IMR-90 (cell line): ENCODE data around the gene PTCD2. TPM values are rescaled to one million over a fixed set of nuclear protein-coding genes. Genes with fewer than 3 reads are reported as not detected.

ENCODE experiments used
- ATAC-seq: fragments of 200-7000 bp; cut with Tn5 transposase; 2 replicates; pipeline ENCODE4 v1.9.1; 2020; ENCODE audit warnings: low read depth, mild to moderate bottlenecking, moderate library complexity
- BruUV-seq: library from RNA; stranded (reverse); fragments of 400-500 nt; replicated peaks from 2 replicates; lab custom pipeline; 2021; lab: Mats Ljungman, UMichigan
- CTCF ChIA-PET: fragments of 300-600 bp; formaldehyde crosslinking; extraction: SDS; loops from one replicate; lab custom pipeline; 2021; ENCODE audit warnings: antibody characterized with exemption; lab: Yijun Ruan, JAX
- POLR2A ChIA-PET: fragments of 300-600 bp; sonication (Branson Sonifier 250); formaldehyde crosslinking; loops from one replicate; lab custom pipeline; 2022; ENCODE audit warnings: antibody characterized with exemption; ENCODE audit not compliant: unreplicated experiment; lab: Charles Lee
- DNase-seq: peaks from one replicate; pipeline ENCODE4 v3.0.0; 2013
- H2AFZ ChIP-seq: replicated peaks from 2 replicates; pipeline ENCODE3; 2013; ENCODE audit warnings: low read length, mild to moderate bottlenecking; ENCODE audit not compliant: poor library complexity
- H2AK5ac ChIP-seq: 2 replicates; pipeline ENCODE4 v1.6.1; 2013; ENCODE audit warnings: low read depth, low read length, inconsistent platforms
- H2AK9ac ChIP-seq: replicated peaks from 2 replicates; pipeline ENCODE3; 2013; ENCODE audit warnings: mild to moderate bottlenecking, low read depth, low read length, moderate library complexity; ENCODE audit not compliant: poor library complexity
- H2BK120ac ChIP-seq: 2 replicates; pipeline ENCODE4 v1.6.1; 2013; ENCODE audit warnings: low read depth, low read length, inconsistent platforms
- H2BK15ac ChIP-seq: 3 replicates; pipeline ENCODE4 v1.6.1; 2013; ENCODE audit warnings: low read depth, low read length, inconsistent platforms
- H2BK20ac ChIP-seq: 2 replicates; pipeline ENCODE4 v1.6.1; 2013; ENCODE audit warnings: low read depth, mild to moderate bottlenecking, inconsistent platforms, low read length, moderate library complexity
- H2BK5ac ChIP-seq: 2 replicates; pipeline ENCODE4 v1.6.1; 2013; ENCODE audit warnings: mild to moderate bottlenecking, low read depth, low read length, inconsistent platforms; ENCODE audit not compliant: poor library complexity, severe bottlenecking
- H3K14ac ChIP-seq: replicated peaks from 2 replicates; pipeline ENCODE4 v1.6.1; 2013; ENCODE audit warnings: low read depth, low read length, inconsistent platforms
- H3K18ac ChIP-seq: 2 replicates; pipeline ENCODE4 v1.6.1; 2013; ENCODE audit warnings: low read depth, low read length, control low read depth
- H3K23ac ChIP-seq: 2 replicates; pipeline ENCODE4 v1.6.1; 2013; ENCODE audit warnings: low read depth, low read length, inconsistent platforms
- H3K27ac ChIP-seq: 2 replicates; pipeline ENCODE4 v1.5.1; 2013; ENCODE audit warnings: mild to moderate bottlenecking, control low read depth, low read length; ENCODE audit not compliant: insufficient read depth
- H3K27me3 ChIP-seq: 2 replicates; pipeline ENCODE4 v1.6.1; 2013; ENCODE audit warnings: low read length; ENCODE audit not compliant: control insufficient read depth, insufficient read depth
- H3K36me3 ChIP-seq: 2 replicates; pipeline ENCODE4 v1.6.1; 2013; ENCODE audit warnings: low read length, mixed read lengths; ENCODE audit not compliant: control insufficient read depth, insufficient read depth
- H3K4ac ChIP-seq: 2 replicates; pipeline ENCODE4 v1.6.1; 2013; ENCODE audit warnings: low read depth, low read length, inconsistent platforms
- H3K4me1 ChIP-seq: 2 replicates; pipeline ENCODE4 v1.6.1; 2013; ENCODE audit warnings: low read length, mixed read lengths; ENCODE audit not compliant: control insufficient read depth, insufficient read depth
- H3K4me2 ChIP-seq: 2 replicates; pipeline ENCODE4 v1.6.1; 2013; ENCODE audit warnings: low read depth, mild to moderate bottlenecking, control low read depth, low read length, moderate library complexity
- H3K4me3 ChIP-seq: 2 replicates; pipeline ENCODE4 v1.5.1; 2013; ENCODE audit warnings: low read depth, mild to moderate bottlenecking, control low read depth, low read length, moderate library complexity; ENCODE audit not compliant: insufficient read depth
- H3K56ac ChIP-seq: 2 replicates; pipeline ENCODE4 v1.6.1; 2013; ENCODE audit warnings: low read length, inconsistent platforms; ENCODE audit not compliant: insufficient read depth; ENCODE audit errors: extremely low read depth
- H3K79me1 ChIP-seq, 2 experiments: 2 replicates each; pipeline ENCODE4 v1.6.1; 2013; ENCODE audit warnings: low read length in 2 of 2, inconsistent platforms in 1 of 2, low read depth in 1 of 2
- H3K9ac ChIP-seq: 2 replicates; pipeline ENCODE4 v1.6.1; 2013; ENCODE audit warnings: low read depth, low read length, control low read depth
- H3K9me1 ChIP-seq: 2 replicates; pipeline ENCODE4 v1.6.1; 2013; ENCODE audit warnings: low read length, inconsistent platforms; ENCODE audit not compliant: insufficient read depth
- H3K9me3 ChIP-seq: 2 replicates; pipeline ENCODE4 v1.6.1; 2013; ENCODE audit warnings: low read length; ENCODE audit not compliant: control insufficient read depth, insufficient read depth
- H4K20me1 ChIP-seq: 2 replicates; pipeline ENCODE4 v1.6.1; 2013; ENCODE audit warnings: low read length, inconsistent platforms; ENCODE audit not compliant: insufficient read depth
- H4K5ac ChIP-seq: 2 replicates; pipeline ENCODE4 v1.6.1; 2013; ENCODE audit warnings: mild to moderate bottlenecking, low read depth, low read length, control low read depth
- H4K8ac ChIP-seq, 2 experiments: 2 replicates each; pipeline ENCODE4 v1.6.1; 2013; ENCODE audit warnings: low read depth in 2 of 2, low read length in 2 of 2, control low read depth in 1 of 2, inconsistent platforms in 1 of 2
- H4K91ac ChIP-seq: 2 replicates; pipeline ENCODE4 v1.6.1; 2013; ENCODE audit warnings: low read depth, low read length, inconsistent platforms; ENCODE audit not compliant: insufficient read depth
- BHLHE40 ChIP-seq: fragments of 150-350 bp; IDR thresholded peaks from 2 replicates; pipeline ENCODE4 v1.6.1; 2016; ENCODE audit warnings: mild to moderate bottlenecking, low read depth, low read length
- CEBPB ChIP-seq: IDR thresholded peaks from 2 replicates; pipeline ENCODE4 v1.6.1; 2012; ENCODE audit warnings: low read depth, low read length, improper control_type of control experiment
- FOS ChIP-seq: fragments of 150-350 bp; IDR thresholded peaks from 2 replicates; pipeline ENCODE4 v1.6.1; 2016; ENCODE audit warnings: low read depth, low read length
- MAFK ChIP-seq: IDR thresholded peaks from 2 replicates; pipeline ENCODE4 v1.6.1; 2012; ENCODE audit warnings: low read depth, low read length, improper control_type of control experiment
- NFE2L2 ChIP-seq: fragments of 150-350 bp; IDR thresholded peaks from 2 replicates; pipeline ENCODE4 v1.6.1; 2016; ENCODE audit warnings: low read depth, mild to moderate bottlenecking, low read length
- POLR2A ChIP-seq: IDR thresholded peaks from 2 replicates; pipeline ENCODE4 v1.6.1; 2012; ENCODE audit warnings: mild to moderate bottlenecking, low read depth, low read length
- RAD21 ChIP-seq: IDR thresholded peaks from 2 replicates; pipeline ENCODE4 v1.6.1; 2012; ENCODE audit warnings: low read length, improper control_type of control experiment
- RFX5 ChIP-seq: IDR thresholded peaks from 2 replicates; pipeline ENCODE4 v1.8.0; 2012; ENCODE audit warnings: low read depth, mild to moderate bottlenecking, low read length, moderate library complexity
- SMC3 ChIP-seq: fragments of 150-350 bp; IDR thresholded peaks from 2 replicates; pipeline ENCODE4 v1.6.1; 2016; ENCODE audit warnings: low read depth, mild to moderate bottlenecking, antibody characterized with exemption, low read length, moderate library complexity
- WGBS, 2 experiments: methylation state at CpG; one replicate each; pipeline versions ENCODE4 v1.1.5 to v1.1.7; 2013; ENCODE audit warnings: missing lambda C conversion rate in 2 of 2; ENCODE audit not compliant: insufficient read length in 1 of 2; ENCODE audit errors: extremely low coverage in 2 of 2; 5-methylcytosine and 5-hydroxymethylcytosine counted together
- dilution Hi-C: fragments of 300-500 bp; cut with HindIII; formaldehyde crosslinking; loops from one replicate; pipeline ENCODE4 v1.14.3; 2018; ENCODE audit warnings: low sequenced_read_pairs; ENCODE audit not compliant: unreplicated experiment
- in situ Hi-C: fragments of 300-500 bp; cut with MboI; formaldehyde crosslinking; loops from 3 replicates; pipeline ENCODE4 v1.14.3; 2019; ENCODE audit warnings: low sequenced_read_pairs, inconsistent platforms, mixed read lengths
- intact Hi-C: fragments of 100-400 bp; cut with micrococcal nuclease; formaldehyde crosslinking; loops from 2 replicates; pipeline ENCODE4 v1.10.0; 2022
- polyA plus RNA-seq, 3 experiments: library from polyadenylated mRNA; depleted of rRNA; stranded (reverse); fragments of >200 nt; gene quantifications; 2 replicates each; pipeline ENCODE4 v1.2.3, GENCODE V29; 2012; ENCODE audit warnings: low replicate concordance in 1 of 3
- total RNA-seq: library from RNA; depleted of rRNA; stranded (reverse); fragments of >200 nt; gene quantifications from 2 replicates; pipeline ENCODE4 v1.2.3, GENCODE V29; 2012
- TF ChIP-seq, protein P1 (sequence below): conservative IDR thresholded peaks from 2 replicates; pipeline ENCODE4 v1.5.1; 2012; ENCODE audit warnings: mild to moderate bottlenecking, low read depth, low read length, improper control_type of control experiment
- TF ChIP-seq, protein P2 (sequence below): fragments of 150-350 bp; IDR thresholded peaks from 2 replicates; pipeline ENCODE4 v1.6.1; 2016; ENCODE audit warnings: low read depth, mild to moderate bottlenecking, low read length, moderate library complexity, borderline replicate concordance
- TF ChIP-seq, protein P3 (sequence below): fragments of 150-350 bp; IDR thresholded peaks from 2 replicates; pipeline ENCODE4 v1.6.1; 2017; ENCODE audit warnings: mild to moderate bottlenecking, antibody characterized with exemption, low read length, low read depth

Gene PTCD2
- total and polyA plus RNA-seq, 2 of the 4 experiments (the other 2 are of a cell fraction) = 6.5 to 9.9 TPM

DNA sequence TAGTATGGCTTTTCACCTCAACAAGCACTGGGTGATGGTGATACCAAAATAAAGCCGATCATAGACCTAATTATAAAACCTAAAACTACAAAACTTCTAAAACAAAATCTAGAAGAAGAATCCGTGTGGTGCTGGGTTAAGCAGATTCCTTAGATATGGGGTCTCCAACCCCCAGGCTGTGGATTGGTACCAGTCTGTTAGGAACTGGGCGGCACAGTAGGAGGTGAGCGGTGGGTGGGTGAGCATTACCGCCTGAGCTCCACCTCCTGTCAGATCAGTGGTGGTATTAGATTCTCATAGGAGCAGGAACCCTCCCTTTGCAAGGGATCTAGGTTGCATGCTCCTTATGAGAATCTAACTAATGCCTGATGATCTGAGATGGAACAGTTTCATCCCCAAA lies 33.4 kb upstream of the PTCD2 start:
- no peak overlapping the region for H4K91ac ChIP-seq
- H3K4me2 ChIP-seq = no peak overlapping the region
- no peak overlapping the region for H2AFZ ChIP-seq
- H2BK120ac ChIP-seq = no peak overlapping the region
- no peak overlapping the region for H2BK20ac ChIP-seq
- H3K4ac ChIP-seq = no peak overlapping the region
- H2AK5ac ChIP-seq = no peak overlapping the region
- no peak overlapping the region for H2BK5ac ChIP-seq
- H3K23ac ChIP-seq = no peak overlapping the region
- no peak overlapping the region for H2BK15ac ChIP-seq
- no TSS peak for BruUV-seq
- no peak overlapping the region for H3K9ac ChIP-seq
- H3K79me1 ChIP-seq = peaks cover 6 to 17% of the 10 kb centered on the region in 2 experiments
- WGBS, 2 experiments = no CpG with 5 or more reads among the region's 5 CpGs
- H3K14ac ChIP-seq = no peak overlapping the region
- intact Hi-C loops = no loop called here
- no peak overlapping the region for H3K56ac ChIP-seq
- no peak overlapping the region for H4K5ac ChIP-seq
- no peak for ATAC-seq
- H3K27me3 ChIP-seq = no peaks in the 10 kb centered on the region
- H3K9me1 ChIP-seq = peaks cover 7% of the 10 kb centered on the region
- CTCF ChIA-PET = no interaction called here
- no peaks in the 10 kb centered on the region for H3K9me3 ChIP-seq
- H3K27ac ChIP-seq = no peak overlapping the region
- H3K36me3 ChIP-seq = peaks cover 3% of the 10 kb centered on the region; the same call in 1 of the 2 replicates
- no peak overlapping the region for H2AK9ac ChIP-seq
- dilution Hi-C loops = no loop called here
- H3K18ac ChIP-seq = no peak overlapping the region
- H4K8ac ChIP-seq = no peak overlapping the region
- no peaks in the 10 kb centered on the region for H4K20me1 ChIP-seq
- in situ Hi-C loops = no loop called here
- POLR2A ChIA-PET = no interaction called here
- TF ChIP-seq SMC3 (no peak), RFX5 (no peak), BHLHE40 (no peak), FOS (no peak), POLR2A (no peak), CEBPB (no peak), MAFK (no peak), NFE2L2 (no peak), RAD21 (no peak)
- TF ChIP-seq, protein P1, sequence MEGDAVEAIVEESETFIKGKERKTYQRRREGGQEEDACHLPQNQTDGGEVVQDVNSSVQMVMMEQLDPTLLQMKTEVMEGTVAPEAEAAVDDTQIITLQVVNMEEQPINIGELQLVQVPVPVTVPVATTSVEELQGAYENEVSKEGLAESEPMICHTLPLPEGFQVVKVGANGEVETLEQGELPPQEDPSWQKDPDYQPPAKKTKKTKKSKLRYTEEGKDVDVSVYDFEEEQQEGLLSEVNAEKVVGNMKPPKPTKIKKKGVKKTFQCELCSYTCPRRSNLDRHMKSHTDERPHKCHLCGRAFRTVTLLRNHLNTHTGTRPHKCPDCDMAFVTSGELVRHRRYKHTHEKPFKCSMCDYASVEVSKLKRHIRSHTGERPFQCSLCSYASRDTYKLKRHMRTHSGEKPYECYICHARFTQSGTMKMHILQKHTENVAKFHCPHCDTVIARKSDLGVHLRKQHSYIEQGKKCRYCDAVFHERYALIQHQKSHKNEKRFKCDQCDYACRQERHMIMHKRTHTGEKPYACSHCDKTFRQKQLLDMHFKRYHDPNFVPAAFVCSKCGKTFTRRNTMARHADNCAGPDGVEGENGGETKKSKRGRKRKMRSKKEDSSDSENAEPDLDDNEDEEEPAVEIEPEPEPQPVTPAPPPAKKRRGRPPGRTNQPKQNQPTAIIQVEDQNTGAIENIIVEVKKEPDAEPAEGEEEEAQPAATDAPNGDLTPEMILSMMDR = no peak
- TF ChIP-seq, protein P2, sequence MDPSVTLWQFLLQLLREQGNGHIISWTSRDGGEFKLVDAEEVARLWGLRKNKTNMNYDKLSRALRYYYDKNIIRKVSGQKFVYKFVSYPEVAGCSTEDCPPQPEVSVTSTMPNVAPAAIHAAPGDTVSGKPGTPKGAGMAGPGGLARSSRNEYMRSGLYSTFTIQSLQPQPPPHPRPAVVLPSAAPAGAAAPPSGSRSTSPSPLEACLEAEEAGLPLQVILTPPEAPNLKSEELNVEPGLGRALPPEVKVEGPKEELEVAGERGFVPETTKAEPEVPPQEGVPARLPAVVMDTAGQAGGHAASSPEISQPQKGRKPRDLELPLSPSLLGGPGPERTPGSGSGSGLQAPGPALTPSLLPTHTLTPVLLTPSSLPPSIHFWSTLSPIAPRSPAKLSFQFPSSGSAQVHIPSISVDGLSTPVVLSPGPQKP = no peak
- TF ChIP-seq, protein P3, sequence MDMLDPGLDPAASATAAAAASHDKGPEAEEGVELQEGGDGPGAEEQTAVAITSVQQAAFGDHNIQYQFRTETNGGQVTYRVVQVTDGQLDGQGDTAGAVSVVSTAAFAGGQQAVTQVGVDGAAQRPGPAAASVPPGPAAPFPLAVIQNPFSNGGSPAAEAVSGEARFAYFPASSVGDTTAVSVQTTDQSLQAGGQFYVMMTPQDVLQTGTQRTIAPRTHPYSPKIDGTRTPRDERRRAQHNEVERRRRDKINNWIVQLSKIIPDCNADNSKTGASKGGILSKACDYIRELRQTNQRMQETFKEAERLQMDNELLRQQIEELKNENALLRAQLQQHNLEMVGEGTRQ = no peak
- DNase-seq = no peak
- H3K4me1 ChIP-seq = peaks cover 5% of the 10 kb centered on the region
- H3K4me3 ChIP-seq = no peak overlapping the region
